ENCODE results near the gene LRRC14B.
A peak's percentile ranks its signal among the peaks of the same experiment; 100 is the strongest.

Gene LRRC14B

GRCh38 chr5:160921-161802, 30.1 kb upstream of the LRRC14B start:
- DNase-seq: no peak

GRCh38 chr5:161803-162110, 29.5 kb upstream of the LRRC14B start:
- no peak for DNase-seq

DNA sequence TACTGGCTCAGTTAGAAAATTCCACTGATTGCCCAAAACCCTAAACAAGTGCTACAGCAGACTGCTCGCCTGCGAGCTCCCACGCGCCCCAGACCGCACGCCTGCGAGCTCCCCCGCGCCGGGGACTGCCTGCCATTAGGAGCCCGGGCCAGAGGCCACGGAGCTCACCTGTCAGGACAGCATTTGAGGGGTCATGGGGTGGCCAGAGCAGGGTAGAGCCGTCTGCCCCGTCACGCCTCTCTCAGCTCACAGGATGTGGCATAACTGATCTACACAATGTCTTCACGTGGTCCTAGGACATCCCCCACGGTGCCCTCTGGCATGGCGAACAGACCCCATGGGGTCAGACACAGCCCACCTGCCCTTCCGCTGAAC, 29.1 kb upstream of the LRRC14B start:
- DNase-seq: no peak

GRCh38 chr5:162565-163337, 28.5 kb upstream of the LRRC14B start:
- DNase-seq: no peak

- DNase-seq: no peak
Measured at GRCh38 chr5:163338-163620, 28.0 kb upstream of the LRRC14B start.

GRCh38 chr5:163841-164240, 27.5 kb upstream of the LRRC14B start:
- no peak for DNase-seq

DNA sequence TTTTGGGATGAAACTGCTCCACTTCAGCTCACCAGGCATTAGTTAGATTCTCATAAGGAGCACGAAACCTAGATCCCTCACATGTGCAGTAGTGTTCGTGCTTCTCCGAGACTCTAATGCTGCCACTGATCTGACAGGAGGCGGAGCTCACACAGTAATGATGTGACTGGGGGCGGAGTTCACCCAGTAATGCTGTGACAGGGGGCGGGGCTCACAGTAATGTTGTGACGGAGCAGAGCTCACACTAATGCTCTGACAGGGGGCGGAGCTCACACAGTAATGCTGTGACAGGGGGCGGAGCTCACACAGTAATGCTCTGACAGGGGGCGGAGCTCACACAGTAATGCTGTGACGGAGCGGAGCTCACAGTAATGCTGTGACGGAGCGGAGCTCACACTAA, 27.1 kb upstream of the LRRC14B start:
- DNase-seq: peak; percentile 55

- peak; percentile 69 for DNase-seq
Measured at GRCh38 chr5:164783-165182, 26.5 kb upstream of the LRRC14B start.

GRCh38 chr5:166441-167372, 24.6 kb upstream of the LRRC14B start:
- peak; percentile 33 for DNase-seq

GRCh38 chr5:167511-167910, 23.8 kb upstream of the LRRC14B start:
- DNase-seq: no peak

DNA sequence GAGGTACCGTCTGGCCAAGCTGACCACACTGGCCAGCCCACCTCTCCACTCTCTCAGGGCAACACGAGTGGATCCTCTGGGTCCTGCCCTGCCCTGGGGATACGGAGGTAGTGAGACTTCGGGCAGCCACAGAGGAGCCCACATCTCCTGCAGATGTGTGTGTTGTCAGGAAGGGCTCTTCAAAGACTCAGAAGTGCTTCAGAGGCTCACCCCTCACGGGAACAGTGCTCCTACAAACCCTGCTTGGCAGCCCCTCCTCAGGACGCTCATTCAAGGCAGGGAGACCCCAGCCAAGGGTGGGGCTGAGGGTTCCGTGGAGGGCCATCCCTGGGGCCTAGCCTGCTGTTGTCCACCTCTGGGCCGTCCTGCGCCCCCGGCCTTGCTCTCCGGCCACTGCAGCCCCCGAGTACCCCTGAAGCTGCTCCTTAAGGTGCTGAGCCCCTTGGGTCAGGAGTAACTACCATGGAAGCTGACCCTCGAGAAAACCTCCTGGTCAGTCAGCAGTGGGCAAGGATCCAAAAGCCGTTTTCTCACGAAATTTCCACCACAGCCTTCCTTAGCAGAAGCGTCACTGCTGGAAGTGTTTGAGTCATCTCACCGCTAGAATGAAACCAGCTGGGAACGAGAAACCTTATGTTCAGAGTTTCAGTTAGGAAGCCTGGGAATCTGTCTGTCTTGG, 23.2 kb upstream of the LRRC14B start:
- no peak for DNase-seq

DNA sequence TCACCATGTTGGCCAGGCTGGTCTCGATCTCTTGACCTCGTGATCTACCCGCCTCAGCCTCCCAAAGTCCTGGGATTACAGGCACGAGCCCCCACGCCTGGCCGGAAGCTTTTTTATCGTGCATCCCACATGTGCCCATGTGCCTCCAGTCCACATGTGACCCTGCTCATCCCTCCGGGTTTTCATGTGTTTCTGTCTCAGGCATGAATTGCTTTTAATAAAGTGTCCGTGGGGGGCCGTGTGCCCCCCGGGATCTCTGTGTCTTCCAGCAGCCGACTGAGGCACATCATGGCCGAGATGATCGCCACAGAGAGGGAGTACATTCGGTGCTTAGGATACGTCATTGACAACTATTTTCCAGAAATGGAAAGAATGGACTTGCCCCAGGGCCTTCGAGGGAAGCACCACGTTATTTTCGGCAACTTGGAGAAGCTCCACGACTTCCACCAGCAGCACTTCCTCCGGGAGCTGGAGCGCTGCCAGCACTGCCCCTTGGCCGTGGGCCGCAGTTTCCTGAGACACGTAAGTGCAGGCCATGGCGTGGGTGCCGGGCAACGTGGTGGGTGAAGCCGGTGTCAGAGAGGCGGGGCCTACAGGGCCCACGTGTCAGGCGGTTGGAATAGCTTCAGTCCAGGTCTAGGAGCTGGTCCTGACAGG, 22.1 kb upstream of the LRRC14B start:
- DNase-seq: no peak

- no peak for DNase-seq
Measured at GRCh38 chr5:169728-170094, 21.6 kb upstream of the LRRC14B start.

DNA sequence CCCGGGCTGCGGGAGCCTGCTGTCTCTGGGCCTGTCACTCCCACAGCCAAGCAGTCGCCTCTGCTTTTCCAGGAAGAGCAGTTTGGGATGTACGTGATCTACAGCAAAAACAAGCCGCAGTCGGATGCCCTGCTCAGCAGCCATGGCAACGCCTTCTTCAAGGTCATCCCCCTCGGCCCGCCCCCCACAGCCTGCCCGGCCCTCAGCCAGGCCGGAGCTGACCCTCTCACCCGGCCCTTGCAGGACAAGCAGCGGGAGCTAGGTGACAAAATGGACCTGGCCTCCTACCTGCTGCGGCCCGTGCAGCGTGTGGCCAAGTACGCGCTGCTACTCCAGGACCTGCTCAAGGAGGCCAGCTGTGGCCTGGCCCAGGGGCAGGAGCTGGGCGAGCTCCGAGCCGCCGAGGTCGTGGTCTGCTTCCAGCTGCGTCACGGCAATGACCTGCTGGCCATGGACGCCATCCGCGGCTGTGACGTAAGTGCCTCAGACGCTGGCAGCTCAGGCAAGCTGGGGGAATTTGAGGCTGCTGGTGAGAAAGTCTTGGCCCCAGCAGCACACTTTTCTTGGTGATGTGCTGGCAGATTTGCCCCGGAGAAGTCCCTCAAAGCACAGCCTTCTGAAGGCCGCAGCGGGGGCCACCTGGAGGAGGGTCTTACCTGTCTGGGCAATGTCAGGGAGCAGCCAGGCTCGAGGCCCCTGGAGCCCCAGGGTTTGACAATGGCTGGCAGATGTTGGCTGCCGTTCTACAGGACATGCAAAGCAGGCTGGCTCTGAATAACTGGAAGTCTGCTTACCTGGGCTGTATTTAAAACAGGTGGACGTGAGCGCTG, 20.1 kb upstream of the LRRC14B start:
- no peak for DNase-seq

DNA sequence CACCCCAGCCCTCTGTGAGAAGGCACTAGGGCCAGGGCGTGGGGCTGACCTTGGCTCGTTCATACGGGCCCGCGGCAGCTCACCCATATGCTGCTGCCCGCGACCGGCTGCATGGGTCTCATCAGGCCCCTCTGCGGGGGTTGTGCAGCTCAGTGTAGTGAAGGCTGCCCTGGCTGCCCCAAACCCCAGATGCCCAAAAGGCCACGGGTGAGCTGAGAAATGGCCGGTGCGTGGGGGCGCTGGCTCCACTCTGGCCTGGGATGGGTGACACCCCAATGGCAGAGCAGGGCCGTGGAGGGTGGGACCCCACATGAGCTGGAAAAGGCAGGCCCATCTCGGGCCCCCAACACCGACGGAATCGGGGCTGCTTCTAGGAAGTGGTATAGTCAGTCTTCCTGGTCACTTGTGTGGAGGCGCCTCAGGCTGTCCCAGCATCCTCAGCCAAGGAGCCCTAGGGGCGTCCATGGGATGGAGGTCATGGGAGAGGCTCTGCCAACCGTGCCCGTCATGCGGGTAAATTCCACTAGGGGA, 19.4 kb upstream of the LRRC14B start:
- DNase-seq: no peak

DNA sequence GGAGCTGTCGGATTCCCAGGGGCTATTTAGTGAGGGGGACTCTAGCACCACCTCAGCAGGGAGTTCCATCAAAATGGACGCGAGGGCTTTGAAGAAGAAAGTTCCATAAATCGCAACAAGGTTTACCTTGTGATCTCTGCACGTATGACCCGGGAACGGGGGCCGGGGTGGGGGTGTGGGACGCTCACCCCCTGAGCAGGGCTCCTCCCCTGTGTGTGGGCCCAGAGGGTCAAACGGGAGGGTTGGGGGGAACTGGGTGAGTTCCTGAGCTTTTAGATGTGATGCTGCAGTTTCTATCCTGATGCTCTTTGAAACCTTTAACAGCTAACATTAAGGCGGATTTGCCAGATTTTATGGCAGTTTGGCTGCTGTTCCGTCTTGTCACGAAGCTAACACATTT, 18.9 kb upstream of the LRRC14B start:
- DNase-seq: no peak

GRCh38 chr5:172841-173251, 18.4 kb upstream of the LRRC14B start:
- no peak for DNase-seq

- DNase-seq: no peak
Measured at GRCh38 chr5:173392-174290, 17.7 kb upstream of the LRRC14B start.

DNA sequence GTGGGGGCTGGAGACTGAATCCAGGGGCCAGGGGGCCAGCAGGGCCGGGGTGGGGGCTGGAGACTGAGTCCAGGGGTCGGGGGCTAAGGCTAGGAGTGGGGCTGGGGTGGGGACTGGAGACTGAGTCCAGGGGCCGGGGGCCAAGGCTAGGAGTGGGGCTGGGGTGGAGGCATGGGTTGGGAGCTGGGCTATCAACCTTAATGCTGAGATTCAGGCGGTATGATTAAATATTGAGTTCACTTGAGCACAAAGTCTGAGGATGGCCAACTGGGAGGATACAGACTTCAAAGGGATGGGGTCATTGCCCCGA, 17.0 kb upstream of the LRRC14B start:
- DNase-seq: no peak

GRCh38 chr5:174876-175465, 16.3 kb upstream of the LRRC14B start:
- DNase-seq: no peak
